HG02610 (cell line): ENCODE results near the gene DHCR24.

Source experiments
- ATAC-seq: cut with Tn5 transposase; IDR thresholded peaks from one replicate; pipeline ENCODE4 v1.9.1; 2021; ENCODE audit warnings: mild to moderate bottlenecking, moderate library complexity; ENCODE audit not compliant: unreplicated experiment

The DHCR24 gene

DNA sequence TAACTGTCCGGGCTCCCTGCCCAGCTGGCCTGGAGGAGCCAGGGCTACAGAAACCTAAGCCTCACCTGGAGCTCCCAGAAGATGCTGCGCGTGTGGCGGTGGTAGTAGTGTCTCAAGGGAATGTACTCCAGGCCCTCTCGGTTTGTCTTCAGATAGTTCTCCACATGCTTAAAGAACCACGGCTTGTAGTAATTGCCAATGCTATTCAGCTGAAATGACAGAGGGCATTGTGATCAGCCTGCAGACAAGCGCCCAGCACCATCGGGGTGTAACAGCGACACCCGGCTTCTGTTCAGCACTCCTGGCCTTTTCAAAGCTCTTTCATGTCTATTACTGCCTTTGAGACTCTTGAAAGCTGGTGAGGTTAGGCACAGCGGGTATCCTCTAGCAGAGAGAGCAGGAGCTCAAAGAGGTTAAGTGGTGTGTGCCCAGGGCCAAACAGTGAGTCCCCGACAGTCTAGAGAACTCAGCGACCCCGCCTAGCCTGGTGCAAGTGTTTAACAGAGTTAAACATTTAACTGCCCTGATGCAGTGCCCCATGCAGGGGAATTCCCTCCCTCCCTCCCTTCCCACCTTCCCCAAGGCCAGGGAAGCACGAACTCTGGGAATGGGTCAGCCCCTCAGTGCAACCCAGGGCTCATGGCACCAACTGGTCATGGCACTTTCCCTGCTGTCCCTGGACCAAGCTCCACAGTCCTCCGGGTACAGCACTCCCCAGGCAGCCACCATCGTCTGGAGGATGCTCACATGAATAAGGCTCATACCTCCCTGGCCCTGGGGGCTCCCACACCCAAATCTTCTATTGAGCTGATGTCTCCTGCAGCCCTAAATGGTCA lies 21.5 kb downstream of the DHCR24 start:
- no peak for ATAC-seq

DNA sequence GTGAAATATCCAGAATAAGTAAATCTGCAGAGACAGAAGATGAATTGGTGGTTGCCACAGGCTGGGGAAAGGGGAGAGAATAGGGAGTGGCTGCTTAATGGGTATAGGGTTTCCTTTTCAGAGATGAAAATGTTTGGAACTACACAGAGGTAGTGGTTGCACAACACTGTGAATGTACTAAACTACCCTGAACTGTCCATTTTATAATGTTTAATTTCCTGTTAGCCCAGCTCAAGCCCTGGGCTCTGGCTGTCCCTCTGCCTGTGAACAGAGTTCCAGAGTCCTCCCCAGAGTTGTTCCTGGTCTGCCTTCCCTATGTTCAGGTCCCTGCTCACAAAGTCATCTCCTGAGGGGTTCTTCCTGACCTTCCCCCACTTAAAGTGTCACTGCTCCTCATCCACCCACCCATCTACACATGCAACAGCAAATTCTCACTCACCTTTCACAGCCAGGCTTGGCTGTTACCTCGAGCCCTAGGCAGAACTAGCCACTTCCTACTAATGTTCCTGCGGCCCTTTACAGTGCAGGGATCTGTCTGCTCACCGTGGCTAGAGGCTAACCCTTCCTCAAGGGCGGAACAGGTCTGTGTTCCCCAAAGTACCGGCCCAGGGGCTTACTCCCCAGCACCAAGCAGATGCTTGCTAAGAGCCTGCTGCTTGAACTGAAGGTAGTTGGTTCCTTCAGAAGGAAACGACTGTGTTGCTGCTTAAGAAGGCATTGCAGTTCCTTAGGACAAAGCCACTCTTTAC lies 22.4 kb downstream of the DHCR24 start:
- no peak for ATAC-seq

GRCh38 chr1:54863267-54863665 lies 23.7 kb downstream of the DHCR24 start:
- ATAC-seq = no peak

- peak; percentile 68 for ATAC-seq
These were observed 25.8 kb downstream of the DHCR24 start for GRCh38 chr1:54861070-54861761.

DNA sequence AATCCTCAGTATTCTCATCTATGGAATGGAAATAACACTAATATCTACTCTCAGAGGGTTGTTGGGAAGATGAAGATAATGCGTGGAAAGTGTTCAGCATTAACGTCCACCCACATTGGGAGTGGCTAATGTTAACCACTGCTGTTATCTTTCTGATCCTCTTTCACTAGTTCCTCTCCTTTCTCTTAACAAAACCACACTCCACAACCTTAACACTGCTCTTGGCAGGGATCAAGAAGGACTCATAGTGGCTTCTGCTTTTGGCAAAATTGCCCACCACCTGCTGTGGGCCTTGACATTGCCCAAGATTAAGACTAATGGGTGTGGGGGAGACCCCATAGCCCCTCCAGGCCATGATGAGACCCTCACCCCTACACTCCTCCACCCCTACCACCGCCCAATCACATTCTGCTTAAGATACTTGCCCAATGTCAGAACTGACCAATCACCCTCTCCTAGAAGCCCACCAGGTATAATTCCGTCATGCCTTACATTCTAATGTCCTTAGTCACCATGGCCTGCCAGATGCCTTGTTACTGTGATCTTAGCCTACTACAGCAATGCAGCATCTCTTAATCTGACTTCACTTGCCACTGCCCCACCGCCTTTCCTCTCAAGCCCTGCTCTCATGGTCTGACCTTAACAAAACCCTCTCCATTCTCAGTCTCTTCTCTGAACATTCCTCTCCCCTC lies 27.1 kb downstream of the DHCR24 start:
- no peak for ATAC-seq

DNA sequence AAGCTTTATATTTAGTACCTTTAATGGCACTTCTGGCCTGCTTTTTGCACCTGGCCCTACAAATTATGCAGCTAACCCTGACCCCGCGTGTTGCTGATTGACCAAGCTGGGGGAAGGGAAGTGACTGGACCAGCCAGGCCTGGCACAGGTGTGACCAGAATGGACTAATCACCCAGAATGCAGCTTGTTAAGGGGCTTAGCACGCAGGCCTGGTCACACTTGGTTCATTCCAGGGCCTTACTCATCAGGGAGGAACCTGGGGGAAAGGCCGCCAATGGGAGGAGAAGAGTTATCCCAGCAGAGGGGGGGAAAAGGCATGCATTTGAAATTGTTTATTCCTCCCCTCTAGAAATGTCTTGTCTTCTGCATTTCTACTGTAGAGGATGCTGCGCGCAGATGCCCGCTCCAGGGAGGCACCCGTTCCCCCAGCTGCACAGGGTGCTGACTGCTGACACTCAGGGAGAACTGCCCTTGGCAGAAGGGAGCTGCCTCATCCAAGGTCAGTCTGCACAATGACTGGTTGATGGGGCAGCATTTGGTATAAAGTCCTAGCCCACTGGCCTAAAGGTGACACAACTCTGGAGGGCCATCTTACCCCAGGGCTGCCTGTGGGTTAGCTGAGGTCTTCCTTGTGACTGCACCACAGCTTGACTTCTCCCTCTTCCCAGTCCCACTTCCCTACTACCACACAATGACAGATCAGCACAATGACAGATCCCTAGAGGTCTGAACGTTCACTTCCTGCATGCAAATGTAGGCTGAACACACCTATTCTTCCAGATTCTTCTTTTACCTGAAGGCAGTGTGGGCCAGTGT lies 29.0 kb downstream of the DHCR24 start:
- no peak for ATAC-seq

- ATAC-seq = no peak
These were observed 29.9 kb downstream of the DHCR24 start for GRCh38 chr1:54857141-54857540.

DNA sequence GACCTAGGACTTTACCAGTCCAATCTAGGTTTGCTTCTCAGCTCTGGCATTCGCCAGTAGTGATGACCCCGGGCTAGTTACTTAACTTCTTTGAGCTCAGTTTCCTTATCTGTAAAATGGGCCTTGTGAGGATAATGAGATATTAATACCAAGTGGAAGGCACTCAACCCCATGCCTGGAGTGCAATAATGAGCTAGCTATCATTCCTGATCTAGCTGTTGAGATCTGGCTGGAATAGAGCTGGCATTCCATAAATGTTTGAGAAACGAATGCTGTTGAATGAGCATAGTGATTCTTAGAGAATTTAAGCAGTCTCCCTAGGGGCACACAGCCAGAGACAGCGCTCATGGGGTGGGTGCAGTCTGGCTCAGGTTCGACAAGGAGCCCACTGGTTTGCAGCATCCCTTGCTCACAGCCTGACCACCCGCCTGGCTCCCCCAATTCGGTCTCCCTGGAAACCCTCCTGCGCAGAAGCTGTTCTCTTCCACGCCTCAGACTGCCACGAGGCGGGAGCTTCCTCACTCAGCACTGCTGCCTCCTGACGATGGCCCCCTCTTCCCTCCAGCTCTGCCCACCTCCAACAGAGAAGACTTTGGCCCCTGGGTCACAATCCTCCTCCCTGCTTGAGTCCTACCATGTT lies 32.5 kb downstream of the DHCR24 start:
- no peak for ATAC-seq

DNA sequence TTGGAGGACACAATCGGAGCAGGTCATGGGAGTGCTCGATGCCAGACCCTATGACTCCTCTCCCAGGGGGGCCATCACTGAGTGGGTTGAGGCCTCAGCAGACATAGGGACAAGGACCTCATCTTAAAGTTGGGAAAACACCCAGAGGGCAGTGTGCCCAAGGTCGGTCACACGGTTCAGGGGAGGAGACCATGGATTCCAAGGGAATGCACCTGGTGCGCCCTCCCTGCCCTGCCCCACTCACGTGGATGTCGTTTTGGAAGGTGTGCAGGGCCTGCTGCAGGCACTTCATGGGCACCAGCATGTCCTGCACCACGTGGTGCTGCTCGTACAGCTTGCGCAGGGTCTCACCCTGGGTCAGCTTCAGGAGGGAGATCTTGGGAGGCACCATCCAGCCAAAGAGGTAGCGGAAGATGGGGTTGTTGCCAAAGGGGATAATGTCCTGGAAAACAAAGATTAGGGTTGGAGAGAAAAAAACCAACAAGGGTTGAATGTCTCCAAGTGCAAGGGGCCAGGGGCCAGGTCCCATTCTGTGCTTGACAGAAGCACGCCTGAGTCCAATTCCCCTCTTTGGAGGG lies 33.1 kb downstream of the DHCR24 start:
- ATAC-seq = no peak

DNA sequence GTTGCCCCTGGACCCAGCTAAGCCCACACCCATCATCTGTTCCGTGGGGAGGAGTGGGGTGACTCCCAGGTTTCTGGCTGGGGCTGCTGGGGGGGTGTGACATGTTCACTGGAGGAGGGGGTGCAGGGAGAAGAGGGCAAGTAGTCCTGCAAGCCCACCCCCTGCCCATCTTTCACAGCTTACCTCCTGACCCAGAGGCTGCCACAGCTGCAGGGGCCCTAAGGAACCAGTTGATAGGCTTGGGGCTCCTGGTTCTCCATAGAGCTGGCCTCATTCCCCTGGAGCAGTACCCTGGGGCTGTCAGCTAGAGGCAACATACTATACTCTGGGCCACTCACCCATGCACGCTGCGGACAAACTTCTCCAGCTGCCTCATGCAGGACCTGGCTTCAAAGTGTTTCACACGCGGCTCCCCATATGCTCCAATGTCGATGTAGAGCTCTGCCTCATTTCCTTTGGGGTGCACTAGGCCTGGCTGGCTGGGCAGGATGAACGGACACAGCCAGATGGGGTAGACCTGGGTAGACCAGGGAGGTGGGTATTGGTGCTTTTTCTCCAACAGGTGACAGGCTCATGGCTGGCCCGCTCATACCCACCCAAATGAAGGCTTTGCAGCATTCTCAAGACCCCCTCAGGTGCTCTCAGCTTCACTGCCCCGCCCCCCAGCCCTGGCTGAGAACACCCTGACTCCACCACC lies 33.8 kb downstream of the DHCR24 start:
- ATAC-seq = no peak

DNA sequence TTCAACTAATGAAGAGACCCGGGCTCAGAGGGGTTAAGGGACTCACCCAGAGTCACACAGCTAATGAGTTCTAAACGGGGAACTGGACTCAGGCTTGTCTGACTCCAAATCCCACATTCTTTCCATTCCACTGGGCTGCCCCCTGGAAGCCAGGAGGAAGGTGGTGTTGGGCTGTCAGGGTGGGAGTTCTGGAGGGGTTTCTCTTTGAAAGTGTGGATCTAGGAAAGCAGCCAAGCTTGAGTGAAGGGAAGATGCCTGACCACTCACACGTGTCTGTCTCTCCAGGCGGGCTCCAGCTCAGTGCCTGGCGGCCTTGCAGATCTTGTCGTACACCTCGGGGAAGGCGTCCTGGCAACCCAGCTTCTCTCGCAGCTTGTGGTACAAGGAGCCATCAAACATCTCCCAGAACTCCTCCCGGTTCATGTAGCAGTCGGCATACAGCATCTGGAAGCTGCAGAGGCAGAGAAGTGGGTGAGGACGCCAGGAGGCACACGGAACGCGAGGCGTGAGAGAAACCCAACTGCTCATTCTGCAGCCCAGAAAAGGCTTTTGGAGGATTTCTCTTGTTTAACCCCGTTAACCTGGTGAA lies 35.0 kb downstream of the DHCR24 start:
- no peak for ATAC-seq

- no peak for ATAC-seq
These were observed 35.6 kb downstream of the DHCR24 start for GRCh38 chr1:54851406-54851805.

GRCh38 chr1:54850737-54851136 lies 36.3 kb downstream of the DHCR24 start:
- ATAC-seq = no peak

DNA sequence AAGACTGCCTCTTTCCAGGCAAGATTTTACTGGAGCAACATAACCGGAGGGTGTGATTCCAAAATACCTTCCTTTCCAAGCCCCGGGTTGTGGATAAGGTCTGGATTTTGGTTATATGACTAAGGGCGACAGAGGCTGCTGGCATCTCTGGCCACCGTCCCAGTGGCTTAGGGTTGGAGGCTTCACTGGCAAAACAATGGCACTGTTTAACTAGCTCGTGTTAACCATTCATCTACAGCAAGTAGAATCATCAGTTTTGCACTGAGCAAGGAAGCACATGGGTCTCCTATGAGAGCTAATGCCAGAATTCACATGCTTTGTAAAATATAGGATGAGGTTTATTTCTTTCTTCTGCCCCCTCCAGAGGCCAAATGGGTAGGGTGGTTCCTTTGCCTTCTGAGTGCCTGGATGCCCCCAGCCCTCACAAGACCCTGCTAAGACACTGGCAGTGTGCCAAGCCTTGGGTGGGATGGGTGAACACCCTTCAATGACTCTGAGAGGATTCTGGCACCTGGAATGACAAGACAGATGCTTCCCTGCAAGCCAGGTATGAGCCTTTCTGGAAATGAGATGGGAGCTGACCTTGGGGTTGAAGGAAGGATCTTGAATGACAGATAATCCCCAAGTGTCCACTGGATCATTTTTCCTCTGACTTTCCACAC lies 36.8 kb downstream of the DHCR24 start:
- ATAC-seq = no peak

DNA sequence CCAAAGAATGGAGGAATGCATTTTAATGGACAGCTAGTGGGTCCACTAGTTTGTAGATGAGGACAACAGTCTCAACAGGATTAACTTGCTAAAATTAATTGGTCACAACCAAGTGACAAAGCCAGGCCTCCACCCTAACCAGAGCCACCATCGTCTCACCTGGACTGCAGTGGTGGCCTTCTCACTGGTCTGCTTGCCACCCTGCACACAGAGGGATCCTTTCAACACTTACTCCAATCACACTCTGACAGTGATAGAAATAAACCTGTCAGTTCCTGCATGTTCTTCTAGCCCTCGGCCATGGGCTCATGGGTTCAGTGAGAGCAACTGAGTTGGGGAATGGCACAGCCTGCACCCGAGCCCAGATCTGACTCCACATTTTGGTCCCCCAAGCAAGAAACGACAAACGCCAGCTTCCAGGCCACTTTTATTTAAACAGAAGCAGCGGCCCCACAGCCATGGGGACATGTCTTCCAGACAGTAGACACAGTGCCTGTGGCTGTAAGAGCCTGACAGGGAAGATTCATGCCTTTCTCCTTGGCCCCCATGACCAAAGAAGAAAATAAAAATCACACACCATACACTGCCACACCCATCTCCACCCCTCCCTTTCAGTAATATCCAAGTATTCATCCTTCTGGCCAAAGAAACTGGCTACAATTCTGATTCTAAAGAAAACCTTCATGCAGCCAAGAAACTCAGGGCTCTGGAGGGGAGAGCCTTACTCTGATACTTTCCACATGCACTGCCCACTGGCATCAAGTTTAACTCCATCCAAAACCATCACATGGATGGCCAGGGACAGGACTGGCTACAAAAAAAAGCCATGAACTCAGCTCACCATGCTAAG lies 37.6 kb downstream of the DHCR24 start:
- ATAC-seq = no peak

DNA sequence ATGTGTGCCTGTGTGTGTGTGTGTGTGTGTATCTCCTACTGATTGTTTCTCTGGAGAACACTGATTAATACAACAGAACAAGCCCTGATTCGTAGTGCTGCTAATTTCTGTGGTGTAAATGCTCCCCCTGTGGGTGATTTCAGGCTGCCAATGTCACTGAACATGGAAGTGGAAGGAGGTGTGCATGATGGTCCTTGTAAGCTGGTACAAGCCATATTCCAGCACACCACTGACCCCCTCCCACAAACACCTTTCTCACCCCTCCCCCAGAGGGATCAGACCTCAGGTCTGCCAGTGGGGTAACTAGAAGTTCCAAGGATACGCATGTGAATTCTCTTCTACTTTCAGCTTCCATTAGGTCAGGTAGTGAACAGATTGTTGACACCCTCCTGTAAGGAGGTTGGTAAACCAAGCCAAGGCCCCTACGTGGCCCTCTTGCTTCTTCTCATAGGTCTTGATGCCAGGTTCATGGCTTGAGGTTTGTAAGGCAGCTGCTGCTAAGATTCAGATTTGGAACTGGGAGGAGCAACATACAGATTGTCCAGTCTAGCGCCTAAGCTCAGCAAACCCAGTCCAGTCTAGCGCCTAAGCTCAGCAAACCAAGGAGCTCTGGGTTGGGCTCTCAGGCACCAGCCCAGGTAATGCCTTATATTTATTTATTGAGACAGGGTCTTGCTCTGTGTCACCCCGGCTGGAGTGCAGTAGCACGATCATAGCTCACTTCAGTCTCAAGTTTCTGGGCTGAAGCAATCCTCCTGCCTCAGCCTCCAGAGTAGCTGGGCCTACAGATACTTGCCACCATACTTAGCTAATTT lies 38.7 kb downstream of the DHCR24 start:
- ATAC-seq = no peak
